Calu3 (cell line): ENCODE measurements around the gene CCDC152. TPM values are rescaled to one million over a fixed set of nuclear protein-coding genes. Genes with fewer than 3 reads are reported as not detected.

Experiments
- BruUV-seq: library from RNA; stranded (reverse); fragments of 400-500 nt; replicated peaks from 2 replicates; lab custom pipeline; 2021; lab: Mats Ljungman, UMichigan
- CTCF ChIA-PET: fragments of 300-600 bp; sonication (Branson Sonifier 250); formaldehyde crosslinking; loops from one replicate; lab custom pipeline; 2022; ENCODE audit warnings: antibody characterized with exemption; lab: Charles Lee
- DNase-seq: peaks from one replicate; pipeline ENCODE4 v3.0.0; 2022
- H3K27ac Mint-ChIP-seq: one replicate; pipeline ENCODE4 v1.8.0; 2022; ENCODE audit warnings: mixed read lengths; ENCODE audit not compliant: unreplicated experiment
- H3K27me3 Mint-ChIP-seq: one replicate; pipeline ENCODE4 v1.8.0; 2022; ENCODE audit warnings: mixed read lengths; ENCODE audit not compliant: unreplicated experiment
- H3K36me3 Mint-ChIP-seq: one replicate; pipeline ENCODE4 v1.8.0; 2022; ENCODE audit warnings: mild to moderate bottlenecking, moderate library complexity, mixed read lengths; ENCODE audit not compliant: insufficient read depth, unreplicated experiment
- H3K4me1 Mint-ChIP-seq: one replicate; pipeline ENCODE4 v1.8.0; 2022; ENCODE audit warnings: mild to moderate bottlenecking, low read depth, mixed read lengths; ENCODE audit not compliant: unreplicated experiment
- H3K4me3 Mint-ChIP-seq: one replicate; pipeline ENCODE4 v1.8.0; 2022; ENCODE audit warnings: mild to moderate bottlenecking, low read depth, moderate library complexity, mixed read lengths; ENCODE audit not compliant: unreplicated experiment
- H3K9me3 Mint-ChIP-seq: one replicate; pipeline ENCODE4 v1.8.0; 2022; ENCODE audit warnings: low read depth, mixed read lengths; ENCODE audit not compliant: unreplicated experiment
- CTCF ChIP-seq: fragments of 200-600 bp; IDR thresholded peaks from one replicate; pipeline ENCODE4 v1.8.0; 2022; ENCODE audit warnings: antibody characterized with exemption; ENCODE audit not compliant: unreplicated experiment
- intact Hi-C: fragments of 100-400 bp; cut with micrococcal nuclease; formaldehyde crosslinking; loops from one replicate; pipeline ENCODE4 v1.10.0; 2022; ENCODE audit not compliant: unreplicated experiment
- total RNA-seq: library from RNA; stranded (reverse); gene quantifications from 2 replicates; pipeline ENCODE4 v1.2.3, GENCODE V29; 2022

Gene CCDC152
- total RNA-seq, 1 experiment from 2014 or later, result 16.3 TPM

- no peak for DNase-seq
- TF ChIP-seq CTCF, result no peak
- Mint-ChIP-seq H3K9me3 (no peaks in the 10 kb centered on the region), H3K4me3 (no peak overlapping the region), H3K36me3 (no peaks in the 10 kb centered on the region), H3K27ac (no peak overlapping the region), H3K27me3 (no peaks in the 10 kb centered on the region), H3K4me1 (no peaks in the 10 kb centered on the region)
- no TSS peak for BruUV-seq
- CTCF ChIA-PET, result no interaction called here
- intact Hi-C loops, result loop anchor here (5.0 kb wide), 1 partner anchor 82 kb away; no protein-coding TSS in a partner anchor
Measured at GRCh38 chr5:42804717-42805339, 48.2 kb downstream of the CCDC152 start.

GRCh38 chr5:42806004-42806700 lies 49.5 kb downstream of the CCDC152 start:
- intact Hi-C loops, result loop anchor here (5.0 kb wide), 1 partner anchor 81 kb away; no protein-coding TSS in a partner anchor
- Mint-ChIP-seq H3K27me3 (no peaks in the 10 kb centered on the region), H3K4me1 (peaks cover 3% of the 10 kb centered on the region), H3K9me3 (no peaks in the 10 kb centered on the region), H3K4me3 (no peak overlapping the region), H3K27ac (no peak overlapping the region), H3K36me3 (no peaks in the 10 kb centered on the region)
- no peak for TF ChIP-seq CTCF
- no peak for DNase-seq
- CTCF ChIA-PET, result no interaction called here
- BruUV-seq, result no TSS peak

- intact Hi-C loops, result loop anchor here (5.0 kb wide), 1 partner anchor 81 kb away; no protein-coding TSS in a partner anchor
- CTCF ChIA-PET, result no interaction called here
- Mint-ChIP-seq H3K4me1 (peaks cover 10% of the 10 kb centered on the region), H3K9me3 (no peaks in the 10 kb centered on the region), H3K27ac (no peak overlapping the region), H3K27me3 (no peaks in the 10 kb centered on the region), H3K36me3 (no peaks in the 10 kb centered on the region), H3K4me3 (no peak overlapping the region)
- DNase-seq, result no peak
- no TSS peak for BruUV-seq
- TF ChIP-seq CTCF, result no peak
Measured at GRCh38 chr5:42806701-42807262, 50.2 kb downstream of the CCDC152 start.

GRCh38 chr5:42807722-42808447 lies 51.3 kb downstream of the CCDC152 start:
- no TSS peak for BruUV-seq
- Mint-ChIP-seq H3K27me3 (no peaks in the 10 kb centered on the region), H3K9me3 (no peaks in the 10 kb centered on the region), H3K27ac (no peak overlapping the region), H3K4me1 (peaks cover 14% of the 10 kb centered on the region), H3K36me3 (no peaks in the 10 kb centered on the region), H3K4me3 (no peak overlapping the region)
- CTCF ChIA-PET, result no interaction called here
- DNase-seq, result no peak
- TF ChIP-seq CTCF, result no peak
- intact Hi-C loops, result loop anchor here (5.0 kb wide), 1 partner anchor 79 kb away; no protein-coding TSS in a partner anchor
